ENCODE results near the gene SAC3D1. TPM values are rescaled to one million over a fixed set of nuclear protein-coding genes. Genes with fewer than 3 reads are reported as not detected.

SAC3D1 gene
- total and polyA plus RNA-seq, 2 of the 8 experiments (the other 6 are each of a cell fraction or from before 2014, with no cell fraction given): 19.4 to 25.8 TPM

DNA sequence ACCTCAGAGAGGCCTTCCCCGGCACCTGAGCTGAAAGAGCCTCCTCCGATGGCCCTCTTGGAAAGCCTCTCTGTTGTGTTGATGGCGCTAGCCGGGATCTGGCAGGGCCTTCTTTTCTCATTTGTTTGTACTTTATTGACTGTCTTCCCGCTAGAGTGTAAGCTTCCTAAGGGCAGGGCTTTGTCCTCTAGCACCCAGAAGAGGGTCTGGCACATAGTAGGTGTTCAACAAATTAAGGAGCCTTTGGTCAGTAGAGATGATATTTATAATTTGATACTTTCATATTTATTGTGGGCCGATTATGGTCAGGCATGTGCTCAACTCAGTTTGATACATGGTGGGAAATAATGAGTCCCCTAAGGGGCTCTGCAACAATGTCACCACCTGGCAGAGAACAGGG is 23.1 kb upstream of the SAC3D1 start (continued):
- TF ChIP-seq SIX5 (IDR thresholded peaks at IDR 0.05; ENCODE audit: low read depth, low read length) (no peak), HDAC6 (IDR thresholded peaks at IDR 0.05; ENCODE audit: low read depth, low read length) (no peak), EGR1 (IDR thresholded peaks at IDR 0.05; ENCODE audit: borderline replicate concordance, low read depth, low read length) (no peak), TAF7 (optimal IDR thresholded peaks at IDR 0.05; ENCODE audit: borderline replicate concordance, low read depth, low read length) (no peak), BCL11A (IDR thresholded peaks at IDR 0.05; ENCODE audit: low read depth in 2 of 2, low read length in 2 of 2) (no peak)
- TF ChIP-seq, protein P1, sequence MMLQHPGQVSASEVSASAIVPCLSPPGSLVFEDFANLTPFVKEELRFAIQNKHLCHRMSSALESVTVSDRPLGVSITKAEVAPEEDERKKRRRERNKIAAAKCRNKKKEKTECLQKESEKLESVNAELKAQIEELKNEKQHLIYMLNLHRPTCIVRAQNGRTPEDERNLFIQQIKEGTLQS (IDR thresholded peaks at IDR 0.05; ENCODE audit: insufficient read depth, low read depth, low read length): no peak
- TF ChIP-seq, protein P2, sequence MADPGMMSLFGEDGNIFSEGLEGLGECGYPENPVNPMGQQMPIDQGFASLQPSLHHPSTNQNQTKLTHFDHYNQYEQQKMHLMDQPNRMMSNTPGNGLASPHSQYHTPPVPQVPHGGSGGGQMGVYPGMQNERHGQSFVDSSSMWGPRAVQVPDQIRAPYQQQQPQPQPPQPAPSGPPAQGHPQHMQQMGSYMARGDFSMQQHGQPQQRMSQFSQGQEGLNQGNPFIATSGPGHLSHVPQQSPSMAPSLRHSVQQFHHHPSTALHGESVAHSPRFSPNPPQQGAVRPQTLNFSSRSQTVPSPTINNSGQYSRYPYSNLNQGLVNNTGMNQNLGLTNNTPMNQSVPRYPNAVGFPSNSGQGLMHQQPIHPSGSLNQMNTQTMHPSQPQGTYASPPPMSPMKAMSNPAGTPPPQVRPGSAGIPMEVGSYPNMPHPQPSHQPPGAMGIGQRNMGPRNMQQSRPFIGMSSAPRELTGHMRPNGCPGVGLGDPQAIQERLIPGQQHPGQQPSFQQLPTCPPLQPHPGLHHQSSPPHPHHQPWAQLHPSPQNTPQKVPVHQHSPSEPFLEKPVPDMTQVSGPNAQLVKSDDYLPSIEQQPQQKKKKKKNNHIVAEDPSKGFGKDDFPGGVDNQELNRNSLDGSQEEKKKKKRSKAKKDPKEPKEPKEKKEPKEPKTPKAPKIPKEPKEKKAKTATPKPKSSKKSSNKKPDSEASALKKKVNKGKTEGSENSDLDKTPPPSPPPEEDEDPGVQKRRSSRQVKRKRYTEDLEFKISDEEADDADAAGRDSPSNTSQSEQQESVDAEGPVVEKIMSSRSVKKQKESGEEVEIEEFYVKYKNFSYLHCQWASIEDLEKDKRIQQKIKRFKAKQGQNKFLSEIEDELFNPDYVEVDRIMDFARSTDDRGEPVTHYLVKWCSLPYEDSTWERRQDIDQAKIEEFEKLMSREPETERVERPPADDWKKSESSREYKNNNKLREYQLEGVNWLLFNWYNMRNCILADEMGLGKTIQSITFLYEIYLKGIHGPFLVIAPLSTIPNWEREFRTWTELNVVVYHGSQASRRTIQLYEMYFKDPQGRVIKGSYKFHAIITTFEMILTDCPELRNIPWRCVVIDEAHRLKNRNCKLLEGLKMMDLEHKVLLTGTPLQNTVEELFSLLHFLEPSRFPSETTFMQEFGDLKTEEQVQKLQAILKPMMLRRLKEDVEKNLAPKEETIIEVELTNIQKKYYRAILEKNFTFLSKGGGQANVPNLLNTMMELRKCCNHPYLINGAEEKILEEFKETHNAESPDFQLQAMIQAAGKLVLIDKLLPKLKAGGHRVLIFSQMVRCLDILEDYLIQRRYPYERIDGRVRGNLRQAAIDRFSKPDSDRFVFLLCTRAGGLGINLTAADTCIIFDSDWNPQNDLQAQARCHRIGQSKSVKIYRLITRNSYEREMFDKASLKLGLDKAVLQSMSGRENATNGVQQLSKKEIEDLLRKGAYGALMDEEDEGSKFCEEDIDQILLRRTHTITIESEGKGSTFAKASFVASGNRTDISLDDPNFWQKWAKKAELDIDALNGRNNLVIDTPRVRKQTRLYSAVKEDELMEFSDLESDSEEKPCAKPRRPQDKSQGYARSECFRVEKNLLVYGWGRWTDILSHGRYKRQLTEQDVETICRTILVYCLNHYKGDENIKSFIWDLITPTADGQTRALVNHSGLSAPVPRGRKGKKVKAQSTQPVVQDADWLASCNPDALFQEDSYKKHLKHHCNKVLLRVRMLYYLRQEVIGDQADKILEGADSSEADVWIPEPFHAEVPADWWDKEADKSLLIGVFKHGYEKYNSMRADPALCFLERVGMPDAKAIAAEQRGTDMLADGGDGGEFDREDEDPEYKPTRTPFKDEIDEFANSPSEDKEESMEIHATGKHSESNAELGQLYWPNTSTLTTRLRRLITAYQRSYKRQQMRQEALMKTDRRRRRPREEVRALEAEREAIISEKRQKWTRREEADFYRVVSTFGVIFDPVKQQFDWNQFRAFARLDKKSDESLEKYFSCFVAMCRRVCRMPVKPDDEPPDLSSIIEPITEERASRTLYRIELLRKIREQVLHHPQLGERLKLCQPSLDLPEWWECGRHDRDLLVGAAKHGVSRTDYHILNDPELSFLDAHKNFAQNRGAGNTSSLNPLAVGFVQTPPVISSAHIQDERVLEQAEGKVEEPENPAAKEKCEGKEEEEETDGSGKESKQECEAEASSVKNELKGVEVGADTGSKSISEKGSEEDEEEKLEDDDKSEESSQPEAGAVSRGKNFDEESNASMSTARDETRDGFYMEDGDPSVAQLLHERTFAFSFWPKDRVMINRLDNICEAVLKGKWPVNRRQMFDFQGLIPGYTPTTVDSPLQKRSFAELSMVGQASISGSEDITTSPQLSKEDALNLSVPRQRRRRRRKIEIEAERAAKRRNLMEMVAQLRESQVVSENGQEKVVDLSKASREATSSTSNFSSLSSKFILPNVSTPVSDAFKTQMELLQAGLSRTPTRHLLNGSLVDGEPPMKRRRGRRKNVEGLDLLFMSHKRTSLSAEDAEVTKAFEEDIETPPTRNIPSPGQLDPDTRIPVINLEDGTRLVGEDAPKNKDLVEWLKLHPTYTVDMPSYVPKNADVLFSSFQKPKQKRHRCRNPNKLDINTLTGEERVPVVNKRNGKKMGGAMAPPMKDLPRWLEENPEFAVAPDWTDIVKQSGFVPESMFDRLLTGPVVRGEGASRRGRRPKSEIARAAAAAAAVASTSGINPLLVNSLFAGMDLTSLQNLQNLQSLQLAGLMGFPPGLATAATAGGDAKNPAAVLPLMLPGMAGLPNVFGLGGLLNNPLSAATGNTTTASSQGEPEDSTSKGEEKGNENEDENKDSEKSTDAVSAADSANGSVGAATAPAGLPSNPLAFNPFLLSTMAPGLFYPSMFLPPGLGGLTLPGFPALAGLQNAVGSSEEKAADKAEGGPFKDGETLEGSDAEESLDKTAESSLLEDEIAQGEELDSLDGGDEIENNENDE (IDR thresholded peaks at IDR 0.05; ENCODE audit: insufficient replicate concordance, low read length): no peak
